ENCODE measurements around the gene AFF1. TPM values are rescaled to one million over a fixed set of nuclear protein-coding genes. Genes with fewer than 3 reads are reported as not detected.

AFF1 gene
- total RNA-seq, 1 donor from 2014 or later: 34.1 TPM

- TF ChIP-seq CTCF (conservative IDR thresholded peaks at IDR 0.05): no peak
- Mint-ChIP-seq H3K27me3 (ENCODE audit: low read depth) (no peaks in the 10 kb centered on the region), H3K27ac (ENCODE audit: unreplicated experiment) (no peak overlapping the region), H3K36me3 (ENCODE audit: low read depth) (peaks cover 11% of the 10 kb centered on the region), H3K4me1 (peaks cover 15% of the 10 kb centered on the region), H3K4me3 (no peak overlapping the region), H3K9me3 (no peaks in the 10 kb centered on the region)
- no peak for DNase-seq (ENCODE audit: low read depth, low spot score)
Measured at GRCh38 chr4:87116231-87116630, 181.4 kb downstream of the AFF1 start.

DNA sequence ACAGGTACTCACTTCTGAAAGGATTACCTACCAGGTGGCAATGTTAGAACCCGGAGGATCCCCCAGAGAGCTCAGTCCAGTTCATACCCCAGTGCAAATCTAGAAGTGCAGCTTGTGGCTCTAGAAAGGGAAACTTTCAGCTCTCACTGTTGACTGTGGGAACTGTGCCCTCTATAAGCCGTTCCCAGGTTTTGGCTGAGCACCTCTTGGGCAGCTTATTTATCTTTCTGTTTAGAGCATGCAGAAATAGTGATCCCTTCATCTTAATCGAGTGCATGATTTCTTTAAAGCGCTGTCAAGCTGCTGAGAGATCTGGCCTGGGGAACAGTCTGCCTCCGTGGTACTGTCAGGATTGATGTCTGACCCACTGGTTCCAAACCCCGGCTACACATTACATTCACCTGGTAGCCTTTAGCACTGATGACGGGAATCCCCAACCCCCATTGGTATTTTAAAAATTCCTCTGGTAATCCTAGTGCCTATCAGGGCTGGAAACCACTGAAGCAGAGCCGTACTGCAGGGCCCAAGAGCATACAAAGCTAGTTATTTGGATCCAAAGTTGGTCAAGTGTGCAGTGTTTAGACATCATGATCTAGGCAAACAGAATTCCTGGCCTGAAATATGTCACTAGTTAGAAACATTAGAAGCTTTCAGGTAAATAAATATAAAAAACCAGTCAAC, 182.4 kb downstream of the AFF1 start:
- no peak for TF ChIP-seq CTCF (conservative IDR thresholded peaks at IDR 0.05)
- H3K4me3 Mint-ChIP-seq: no peak overlapping the region
- H3K9me3 Mint-ChIP-seq: no peaks in the 10 kb centered on the region
- H3K4me1 Mint-ChIP-seq: peaks cover 15% of the 10 kb centered on the region
- no peak for DNase-seq (ENCODE audit: low read depth, low spot score)
- H3K27ac Mint-ChIP-seq (ENCODE audit: unreplicated experiment): no peak overlapping the region
- H3K36me3 Mint-ChIP-seq (ENCODE audit: low read depth): peaks cover 11% of the 10 kb centered on the region
- no peaks in the 10 kb centered on the region for H3K27me3 Mint-ChIP-seq (ENCODE audit: low read depth)

DNA sequence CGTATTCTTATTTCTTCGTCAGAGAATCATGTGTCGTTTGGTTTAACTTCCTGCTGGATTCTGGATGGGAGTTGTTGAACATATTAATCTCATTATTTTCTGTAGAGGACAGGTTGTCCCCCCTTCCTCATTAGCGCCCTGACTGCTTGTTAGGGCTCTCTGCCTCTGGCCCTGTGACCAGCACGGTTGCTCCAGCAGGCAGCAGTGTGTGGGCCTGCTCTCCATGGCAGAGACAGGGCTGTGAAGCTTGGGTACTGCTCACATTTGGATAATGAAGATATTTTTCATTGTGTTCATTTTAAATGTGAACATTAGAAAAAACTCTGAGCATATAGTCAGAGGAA, 182.9 kb downstream of the AFF1 start:
- DNase-seq (ENCODE audit: low read depth, low spot score): no peak
- TF ChIP-seq CTCF (conservative IDR thresholded peaks at IDR 0.05): no peak
- H3K4me3 Mint-ChIP-seq: no peak overlapping the region
- H3K27me3 Mint-ChIP-seq (ENCODE audit: low read depth): no peaks in the 10 kb centered on the region
- H3K27ac Mint-ChIP-seq (ENCODE audit: unreplicated experiment): no peak overlapping the region
- peaks cover 11% of the 10 kb centered on the region for H3K36me3 Mint-ChIP-seq (ENCODE audit: low read depth)
- no peaks in the 10 kb centered on the region for H3K9me3 Mint-ChIP-seq
- H3K4me1 Mint-ChIP-seq: peaks cover 15% of the 10 kb centered on the region

GRCh38 chr4:87118421-87118820, 183.6 kb downstream of the AFF1 start:
- DNase-seq (ENCODE audit: low read depth, low spot score): no peak
- no peak overlapping the region for H3K27ac Mint-ChIP-seq (ENCODE audit: unreplicated experiment)
- H3K9me3 Mint-ChIP-seq: no peaks in the 10 kb centered on the region
- no peak for TF ChIP-seq CTCF (conservative IDR thresholded peaks at IDR 0.05)
- peaks cover 11% of the 10 kb centered on the region for H3K36me3 Mint-ChIP-seq (ENCODE audit: low read depth)
- no peaks in the 10 kb centered on the region for H3K27me3 Mint-ChIP-seq (ENCODE audit: low read depth)
- peaks cover 15% of the 10 kb centered on the region for H3K4me1 Mint-ChIP-seq
- no peak overlapping the region for H3K4me3 Mint-ChIP-seq

DNA sequence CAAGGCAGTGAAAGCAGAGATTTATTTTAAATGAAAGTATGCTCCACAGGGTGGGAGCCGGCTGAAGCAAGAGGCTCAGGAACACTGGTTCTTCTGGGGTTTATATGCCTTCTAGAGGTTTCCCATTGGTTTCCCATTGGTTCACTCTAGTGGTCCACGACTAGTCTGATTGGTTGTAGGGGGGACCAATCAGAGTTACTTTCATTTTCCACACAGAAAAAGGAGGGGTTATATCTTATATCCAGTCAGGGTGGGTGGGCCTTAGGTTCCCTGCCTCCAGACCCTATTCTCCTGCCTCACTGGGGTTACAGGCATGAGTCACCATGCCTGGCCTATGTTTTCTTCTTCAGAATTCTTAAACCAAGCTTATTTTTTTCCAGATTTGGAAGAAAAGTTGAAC, 184.0 kb downstream of the AFF1 start:
- TF ChIP-seq CTCF (conservative IDR thresholded peaks at IDR 0.05): no peak
- Mint-ChIP-seq H3K4me3 (no peak overlapping the region), H3K36me3 (ENCODE audit: low read depth) (peaks cover 11% of the 10 kb centered on the region), H3K27me3 (ENCODE audit: low read depth) (no peaks in the 10 kb centered on the region), H3K27ac (ENCODE audit: unreplicated experiment) (no peak overlapping the region), H3K9me3 (no peaks in the 10 kb centered on the region), H3K4me1 (peaks cover 15% of the 10 kb centered on the region)
- DNase-seq (ENCODE audit: low read depth, low spot score): no peak
